ENCODE data around the gene S100A10.

GRCh38 chr1:151948506-151948905, 45.2 kb downstream of the S100A10 start:
- TF ChIP-seq CTCF (IDR thresholded peaks at IDR 0.05; ENCODE audit: insufficient read depth, low read length) (no peak), GABPA (IDR thresholded peaks at IDR 0.05; ENCODE audit: low read depth) (no peak), REST (IDR thresholded peaks at IDR 0.05; ENCODE audit: insufficient replicate concordance, low read depth) (no peak), POLR2AphosphoS5 (IDR thresholded peaks at IDR 0.05; ENCODE audit: low read depth) (no peak), SPI1 (IDR thresholded peaks at IDR 0.05; ENCODE audit: borderline replicate concordance, low read depth) (no peak)
